Mucosa of descending colon (tissue), 3 donors: Measurements from ENCODE around the gene CCDC159. TPM values are rescaled to one million over a fixed set of nuclear protein-coding genes. Genes with fewer than 3 reads are reported as not detected.

Experiments used
- ATAC-seq: fragments of 200-7000 bp; cut with Tn5 transposase; one replicate; pipeline ENCODE4 v1.9.1; 2020; ENCODE audit warnings: mild to moderate bottlenecking, moderate library complexity
- DNase-seq, 3 donors: peaks; one replicate each; pipeline ENCODE4 v3.0.0-alpha.2; 2020
- H3K36me3 ChIP-seq: fragments of 200-600 bp; one replicate; pipeline ENCODE4 v1.8.0; 2021; ENCODE audit warnings: low read depth, mild to moderate bottlenecking
- H3K4me1 ChIP-seq: fragments of 200-600 bp; one replicate; pipeline ENCODE4 v1.8.0; 2021; ENCODE audit warnings: low read depth, mild to moderate bottlenecking
- H3K4me3 ChIP-seq: fragments of 200-600 bp; one replicate; pipeline ENCODE4 v1.8.0; 2021; ENCODE audit warnings: mild to moderate bottlenecking
- H3K9me3 ChIP-seq: fragments of 200-600 bp; one replicate; pipeline ENCODE4 v1.8.0; 2021; ENCODE audit warnings: mild to moderate bottlenecking
- CTCF ChIP-seq: fragments of 200-600 bp; IDR thresholded peaks from one replicate; pipeline ENCODE4 v1.8.0; 2022; ENCODE audit warnings: antibody characterized with exemption, mild to moderate bottlenecking
- intact Hi-C, 2 donors: fragments of 100-400 bp; cut with DNase I in 1 of 2; cut with micrococcal nuclease in 1 of 2; formaldehyde crosslinking; loops; one replicate each; pipeline versions ENCODE4 v1.11.0 to v1.11.1; 2022; cut with DNase I, micrococcal nuclease
- total RNA-seq, 3 donors: library from RNA; stranded (reverse); fragmentation: NEBNext Ultra II Directional in 2 of 3; extraction: Animal tissue kit (Norgen Biotek cat#: 25700) in 2 of 3; gene quantifications; one replicate each; pipeline versions ENCODE4 v1.2.1 to v1.2.4, GENCODE V29; 2021 to 2023
- donor health status: DM: no; HTN: no; CAD: no; lungs with moderate emphysema.
- donor health status: DM: no; HTN: no; CAD: no.
- donor health status: DM: no; HTN: yes; CAD: no.

Gene CCDC159
- total RNA-seq, 3 donors from 2014 or later, result 27.4 to 40.5 (median 38.8) TPM

- no peak overlapping the region for H3K4me3 ChIP-seq
- ATAC-seq, result no peak
- TF ChIP-seq CTCF, result no peak
- no peak for DNase-seq
- intact Hi-C loops, result no loop called here
- H3K36me3 ChIP-seq, result no peaks in the 10 kb centered on the region
- H3K9me3 ChIP-seq, result no peaks in the 10 kb centered on the region
- H3K4me1 ChIP-seq, result peaks cover 12% of the 10 kb centered on the region
Observed at GRCh38 chr19:11364296-11364904, 18.1 kb downstream of the CCDC159 start.

GRCh38 chr19:11364935-11365334 is 18.6 kb downstream of the CCDC159 start:
- ATAC-seq, result no peak
- peaks cover 12% of the 10 kb centered on the region for H3K4me1 ChIP-seq

GRCh38 chr19:11365557-11366117 is 19.3 kb downstream of the CCDC159 start:
- intact Hi-C loops, result no loop called here
- Histone ChIP-seq H3K4me1 (peaks cover 12% of the 10 kb centered on the region), H3K4me3 (no peak overlapping the region), H3K9me3 (no peaks in the 10 kb centered on the region), H3K36me3 (no peaks in the 10 kb centered on the region)
- DNase-seq (no peak), ATAC-seq (no peak)
- TF ChIP-seq CTCF, result no peak

More at GRCh38 chr19:11364935-11365334, 18.6 kb downstream of the CCDC159 start:
- no peak for TF ChIP-seq CTCF
- no peak overlapping the region for H3K4me3 ChIP-seq
- DNase-seq, result no peak
- intact Hi-C loops, result no loop called here
- H3K36me3 ChIP-seq, result no peaks in the 10 kb centered on the region
- H3K9me3 ChIP-seq, result no peaks in the 10 kb centered on the region

- ATAC-seq (no peak), DNase-seq (no peak)
- intact Hi-C loops, result no loop called here
- no peak for TF ChIP-seq CTCF
- no peaks in the 10 kb centered on the region for H3K4me1 ChIP-seq
- H3K36me3 ChIP-seq, result no peaks in the 10 kb centered on the region
- no peaks in the 10 kb centered on the region for H3K9me3 ChIP-seq
- H3K4me3 ChIP-seq, result no peak overlapping the region
Observed at GRCh38 chr19:11367528-11367927, 21.2 kb downstream of the CCDC159 start.

- intact Hi-C loops, result no loop called here
Observed at GRCh38 chr19:11370744-11371143, 24.4 kb downstream of the CCDC159 start.

More at GRCh38 chr19:11370744-11371143, 24.4 kb downstream of the CCDC159 start:
- H3K36me3 ChIP-seq, result no peaks in the 10 kb centered on the region
- H3K9me3 ChIP-seq, result no peaks in the 10 kb centered on the region
- no peak for DNase-seq
- no peak overlapping the region for H3K4me3 ChIP-seq
- peaks cover 13% of the 10 kb centered on the region for H3K4me1 ChIP-seq
- TF ChIP-seq CTCF, result no peak
- no peak for ATAC-seq
